GM12891 (cell line): Measurements from ENCODE around the gene IL1RAPL1.
"Not testable (repeated sequence)": the region's sequence is repeated elsewhere in the genome, so short reads cannot be mapped to it uniquely, and the experiment has no call there.

Experiments
- POLR2A ChIP-seq: IDR thresholded peaks from 2 replicates; pipeline ENCODE4 v1.6.1; 2011; ENCODE audit warnings: low read depth, low read length, control low read depth
- POLR2AphosphoS5 ChIP-seq: IDR thresholded peaks from 2 replicates; pipeline ENCODE4 v1.6.1; 2011; ENCODE audit warnings: low read depth, low read length, control low read depth
- POU2F2 ChIP-seq: IDR thresholded peaks from 2 replicates; pipeline ENCODE4 v1.6.1; 2011; ENCODE audit warnings: low read depth, mild to moderate bottlenecking, control low read depth, low read length, moderate library complexity
- SPI1 ChIP-seq: IDR thresholded peaks from 2 replicates; pipeline ENCODE4 v1.6.1; 2011; ENCODE audit warnings: low read depth, low read length, control low read depth
- TAF1 ChIP-seq: IDR thresholded peaks from 2 replicates; pipeline ENCODE4 v1.6.1; 2011; ENCODE audit warnings: low read depth, low read length, control low read depth

- not testable (repeated sequence) for TF ChIP-seq POLR2AphosphoS5, POLR2A, TAF1, SPI1, POU2F2
These were observed 745.2 kb downstream of the IL1RAPL1 start for GRCh38 chrX:29332429-29332828.
